HepG2 (cell line): ENCODE measurements around the gene FSCN2. TPM values are rescaled to one million over a fixed set of nuclear protein-coding genes. Genes with fewer than 3 reads are reported as not detected.

Source experiments
- CAMTA2 ChIP-seq: sonication (generic); formaldehyde crosslinking; IDR thresholded peaks from 2 replicates; pipeline ENCODE4 v1.4.0; 2020; ENCODE audit warnings: mild to moderate bottlenecking, missing genetic modification reagents, borderline replicate concordance
- ELF1 ChIP-seq: sonication (generic); formaldehyde crosslinking; IDR thresholded peaks from 2 replicates; pipeline ENCODE4 v1.4.0; 2020; ENCODE audit warnings: missing genetic modification reagents
- HOXD1 ChIP-seq: sonication (generic); formaldehyde crosslinking; IDR thresholded peaks from 2 replicates; pipeline ENCODE4 v1.5.0; 2020; ENCODE audit warnings: missing genetic modification reagents
- KIAA2018 ChIP-seq: sonication (generic); formaldehyde crosslinking; IDR thresholded peaks from 2 replicates; pipeline ENCODE4 v1.5.0; 2020; ENCODE audit warnings: mild to moderate bottlenecking, missing genetic modification reagents, borderline replicate concordance
- MED13 ChIP-seq: sonication (generic); formaldehyde crosslinking; IDR thresholded peaks from 2 replicates; pipeline ENCODE4 v1.5.0; 2020; ENCODE audit warnings: missing genetic modification reagents
- MXD4 ChIP-seq: IDR thresholded peaks from 2 replicates; pipeline ENCODE4 v1.6.1; 2016; ENCODE audit warnings: mild to moderate bottlenecking, missing biosample characterization, missing genetic modification reagents
- MYNN ChIP-seq: sonication (generic); formaldehyde crosslinking; IDR thresholded peaks from 2 replicates; pipeline ENCODE4 v1.4.0; 2020; ENCODE audit warnings: mild to moderate bottlenecking, low read depth, missing genetic modification reagents
- PAWR ChIP-seq: sonication (generic); formaldehyde crosslinking; IDR thresholded peaks from 2 replicates; pipeline ENCODE4 v1.4.0; 2020; ENCODE audit warnings: missing genetic modification reagents, mild to moderate bottlenecking, borderline replicate concordance
- POLR2A ChIP-seq, 2 experiments: IDR thresholded peaks; 2 replicates each; pipeline ENCODE4 v1.6.1; 2011; ENCODE audit warnings: low read depth in 2 of 2, low read length in 2 of 2, mild to moderate bottlenecking in 1 of 2, moderate library complexity in 1 of 2; ENCODE audit not compliant: insufficient read depth in 1 of 2
- RFXAP ChIP-seq: sonication (generic); formaldehyde crosslinking; IDR thresholded peaks from 2 replicates; pipeline ENCODE4 v1.4.0; 2020; ENCODE audit warnings: missing genetic modification reagents, borderline replicate concordance
- SNAPC2 ChIP-seq: sonication (generic); formaldehyde crosslinking; IDR thresholded peaks from 2 replicates; pipeline ENCODE4 v1.8.1; 2022; ENCODE audit warnings: mild to moderate bottlenecking, missing genetic modification reagents
- TBL1XR1 ChIP-seq: fragments of 150-350 bp; IDR thresholded peaks from 2 replicates; pipeline ENCODE4 v1.6.1; 2014; ENCODE audit warnings: borderline replicate concordance, low read length; ENCODE audit not compliant: partially characterized antibody
- THYN1 ChIP-seq: sonication (generic); formaldehyde crosslinking; IDR thresholded peaks from 2 replicates; pipeline ENCODE4 v1.8.1; 2023; ENCODE audit warnings: low read depth, mild to moderate bottlenecking, moderate library complexity, missing genetic modification reagents, borderline replicate concordance
- ZEB1 ChIP-seq: IDR thresholded peaks from 2 replicates; pipeline ENCODE4 v1.6.1; 2012; ENCODE audit warnings: mild to moderate bottlenecking, low read depth, inconsistent platforms; ENCODE audit not compliant: insufficient replicate concordance
- ZFP36L2 ChIP-seq: sonication (generic); formaldehyde crosslinking; IDR thresholded peaks from 2 replicates; pipeline ENCODE4 v1.4.0; 2020; ENCODE audit warnings: missing genetic modification reagents
- ZNF382 ChIP-seq: sonication (generic); formaldehyde crosslinking; IDR thresholded peaks from 2 replicates; pipeline ENCODE4 v1.5.0; 2020; ENCODE audit warnings: missing genetic modification reagents, mild to moderate bottlenecking, borderline replicate concordance
- ZNF441 ChIP-seq: sonication (generic); formaldehyde crosslinking; IDR thresholded peaks from 2 replicates; pipeline ENCODE4 v1.7.0; 2021; ENCODE audit warnings: missing genetic modification reagents, borderline replicate concordance
- ZNF773 ChIP-seq: sonication (generic); formaldehyde crosslinking; IDR thresholded peaks from 2 replicates; pipeline ENCODE4 v1.4.0; 2020; ENCODE audit warnings: missing genetic modification reagents, borderline replicate concordance
- polyA plus RNA-seq, 8 experiments: library from polyadenylated mRNA; depleted of rRNA in 3 of 8; stranded (reverse) in 7 of 8; unstranded in 1 of 8; fragments of >200 nt; fragmentation: Illumina TruSeq in 4 of 8; extraction: Trizol in 4 of 8; gene quantifications; 2 replicates each; pipeline versions ENCODE4 v1.2.1 to v1.2.3, GENCODE V29; 2011 to 2016; ENCODE audit warnings: low read depth in 4 of 8, missing spikeins in 1 of 8, mixed read lengths in 1 of 8; ENCODE audit not compliant: insufficient read depth in 1 of 8
- total RNA-seq, 5 experiments: library from RNA; depleted of rRNA; stranded (reverse); fragments of >200 nt; fragmentation: Illumina TruSeq; extraction: Trizol; gene quantifications; 2 replicates each; pipeline ENCODE4 v1.2.3, GENCODE V29; 2016; ENCODE audit warnings: low read depth in 1 of 5
- TF ChIP-seq, protein P1 (sequence below): sonication (generic); formaldehyde crosslinking; IDR thresholded peaks from 2 replicates; pipeline ENCODE4 v1.4.0; 2020; ENCODE audit warnings: missing genetic modification reagents

The FSCN2 gene
- total and polyA plus RNA-seq, 2 of the 13 experiments (the other 11 are each of a cell fraction or from before 2014, with no cell fraction given): 0.09 TPM; not detected in 1

- TF ChIP-seq CAMTA2 (0 out of 2 replicates have a peak, but pooled peaks have one; percentile 16), KIAA2018 (CRISPR knock-in tag) (no peak), MYNN (no peak), RFXAP (CRISPR knock-in tag) (peak; percentile 35; the same call in 1 of the 2 replicates), TBL1XR1 (peak; percentile 25), PAWR (CRISPR knock-in tag) (0 out of 2 replicates have a peak, but pooled peaks have one; percentile 61), POLR2A (IDR thresholded peaks at IDR 0.05; ENCODE audit: insufficient read depth in 1 of 2, low read depth in 2 of 2, low read length in 2 of 2) (no peak), SNAPC2 (CRISPR knock-in tag) (0 out of 2 replicates have a peak, but pooled peaks have one; percentile 42), HOXD1 (no peak), MED13 (no peak), ZNF382 (no peak), ZNF441 (CRISPR knock-in tag) (peak; percentile 36; the same call in 1 of the 2 replicates), ELF1 (CRISPR knock-in tag) (0 out of 2 replicates have a peak, but pooled peaks have one; percentile 24), ZEB1 (no peak), ZFP36L2 (no peak), MXD4 (peak; percentile 71), ZNF773 (no peak), THYN1 (CRISPR knock-in tag) (no peak)
- TF ChIP-seq, protein P1, sequence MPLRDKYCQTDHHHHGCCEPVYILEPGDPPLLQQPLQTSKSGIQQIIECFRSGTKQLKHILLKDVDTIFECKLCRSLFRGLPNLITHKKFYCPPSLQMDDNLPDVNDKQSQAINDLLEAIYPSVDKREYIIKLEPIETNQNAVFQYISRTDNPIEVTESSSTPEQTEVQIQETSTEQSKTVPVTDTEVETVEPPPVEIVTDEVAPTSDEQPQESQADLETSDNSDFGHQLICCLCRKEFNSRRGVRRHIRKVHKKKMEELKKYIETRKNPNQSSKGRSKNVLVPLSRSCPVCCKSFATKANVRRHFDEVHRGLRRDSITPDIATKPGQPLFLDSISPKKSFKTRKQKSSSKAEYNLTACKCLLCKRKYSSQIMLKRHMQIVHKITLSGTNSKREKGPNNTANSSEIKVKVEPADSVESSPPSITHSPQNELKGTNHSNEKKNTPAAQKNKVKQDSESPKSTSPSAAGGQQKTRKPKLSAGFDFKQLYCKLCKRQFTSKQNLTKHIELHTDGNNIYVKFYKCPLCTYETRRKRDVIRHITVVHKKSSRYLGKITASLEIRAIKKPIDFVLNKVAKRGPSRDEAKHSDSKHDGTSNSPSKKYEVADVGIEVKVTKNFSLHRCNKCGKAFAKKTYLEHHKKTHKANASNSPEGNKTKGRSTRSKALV (CRISPR knock-in tag): 0 out of 2 replicates have a peak, but pooled peaks have one; percentile 85
Observed at GRCh38 chr17:81484195-81484979, 43.8 kb upstream of the FSCN2 start (continued).
